Measurements from ENCODE around the gene METTL15.

DNA sequence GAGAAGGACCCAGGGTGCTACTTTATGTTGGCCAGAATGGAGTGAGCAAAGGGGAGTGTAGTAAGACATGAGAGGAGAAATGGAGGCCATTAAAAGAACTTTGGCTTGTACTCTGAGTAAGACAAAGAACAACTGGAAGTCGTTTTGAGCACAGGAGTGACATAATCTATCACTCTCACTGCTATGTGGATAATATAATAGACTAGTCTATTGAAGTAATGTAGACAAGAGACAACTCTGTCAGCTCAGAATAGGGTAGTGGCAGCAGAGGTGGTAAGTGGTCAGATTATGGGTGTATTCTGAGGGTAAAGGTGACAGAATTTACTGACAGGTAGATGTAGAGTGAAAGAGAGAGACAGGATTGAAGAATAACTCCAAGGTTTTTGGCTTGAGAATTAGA, 8.5 kb upstream of the METTL15 start:
- TF ChIP-seq, protein P1, sequence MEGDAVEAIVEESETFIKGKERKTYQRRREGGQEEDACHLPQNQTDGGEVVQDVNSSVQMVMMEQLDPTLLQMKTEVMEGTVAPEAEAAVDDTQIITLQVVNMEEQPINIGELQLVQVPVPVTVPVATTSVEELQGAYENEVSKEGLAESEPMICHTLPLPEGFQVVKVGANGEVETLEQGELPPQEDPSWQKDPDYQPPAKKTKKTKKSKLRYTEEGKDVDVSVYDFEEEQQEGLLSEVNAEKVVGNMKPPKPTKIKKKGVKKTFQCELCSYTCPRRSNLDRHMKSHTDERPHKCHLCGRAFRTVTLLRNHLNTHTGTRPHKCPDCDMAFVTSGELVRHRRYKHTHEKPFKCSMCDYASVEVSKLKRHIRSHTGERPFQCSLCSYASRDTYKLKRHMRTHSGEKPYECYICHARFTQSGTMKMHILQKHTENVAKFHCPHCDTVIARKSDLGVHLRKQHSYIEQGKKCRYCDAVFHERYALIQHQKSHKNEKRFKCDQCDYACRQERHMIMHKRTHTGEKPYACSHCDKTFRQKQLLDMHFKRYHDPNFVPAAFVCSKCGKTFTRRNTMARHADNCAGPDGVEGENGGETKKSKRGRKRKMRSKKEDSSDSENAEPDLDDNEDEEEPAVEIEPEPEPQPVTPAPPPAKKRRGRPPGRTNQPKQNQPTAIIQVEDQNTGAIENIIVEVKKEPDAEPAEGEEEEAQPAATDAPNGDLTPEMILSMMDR (IDR thresholded peaks at IDR 0.05; ENCODE audit: low read depth, low read length) = no peak
- no peak for TF ChIP-seq EZH2phosphoT487 (IDR thresholded peaks at IDR 0.05; ENCODE audit: low read depth)
